ENCODE data around the gene IKZF3. TPM values are rescaled to one million over a fixed set of nuclear protein-coding genes. Genes with fewer than 3 reads are reported as not detected.

The IKZF3 gene
- total RNA-seq, 2 donors from 2014 or later = 4.8 to 5.6 TPM

DNA sequence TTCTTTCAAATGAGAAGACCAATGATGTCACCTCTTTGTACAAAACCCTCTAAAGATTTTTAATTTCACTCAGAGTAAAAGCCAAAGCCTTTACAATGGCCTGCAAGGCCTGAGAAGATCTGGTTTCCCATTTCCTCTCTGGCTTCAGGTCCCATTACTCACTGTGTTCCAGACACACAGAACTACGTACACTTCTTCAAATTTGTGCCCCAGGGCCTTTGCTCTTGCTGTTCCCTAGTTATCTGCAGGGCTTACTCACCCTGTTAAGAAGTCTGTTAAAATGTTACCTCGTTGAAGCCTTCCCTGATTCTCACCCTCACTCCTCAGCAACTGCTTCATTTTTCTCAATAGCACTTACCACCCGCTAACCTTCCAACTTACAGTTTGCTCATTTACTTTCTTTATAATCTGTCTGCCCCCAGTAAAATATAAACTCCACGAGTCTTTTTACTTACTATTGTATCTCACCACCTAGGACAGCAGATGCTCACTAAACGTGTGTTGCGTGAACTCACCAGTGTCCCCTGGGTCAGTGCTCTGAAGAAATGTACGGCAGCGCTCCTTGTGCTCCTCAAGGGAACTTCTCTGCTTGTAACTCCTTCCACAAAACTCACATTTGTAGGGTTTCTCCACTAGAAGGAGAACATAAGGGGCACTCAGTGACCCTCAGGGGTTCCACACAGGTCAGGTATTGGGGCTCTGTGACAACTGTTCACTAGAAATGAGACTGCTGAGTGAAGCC, 76.2 kb downstream of the IKZF3 start:
- H3K36me3 ChIP-seq = no peaks in the 10 kb centered on the region
- TF ChIP-seq CTCF (IDR thresholded peaks at IDR 0.05) = no peak
- DNase-seq (ENCODE audit: low spot score) = no peak

GRCh38 chr17:39787041-39787440, 77.1 kb downstream of the IKZF3 start:
- TF ChIP-seq CTCF (IDR thresholded peaks at IDR 0.05) = no peak
- Histone ChIP-seq H3K27me3 (replicated peaks; ENCODE audit: insufficient read depth) (no peaks in the 10 kb centered on the region), H3K9me3 (no peaks in the 10 kb centered on the region), H3K36me3 (no peaks in the 10 kb centered on the region), H3K27ac (no peak overlapping the region), H3K4me3 (no peak overlapping the region), H3K4me1 (ENCODE audit: control insufficient read depth in 1 of 2, low read depth in 2 of 2) (peaks cover 0 to 4% of the 10 kb centered on the region in 2 donors)
- ATAC-seq (ENCODE audit: insufficient number of reproducible peaks, low FRiP score, low read depth) (no peak), DNase-seq (ENCODE audit: low spot score) (no peak)

More for the DNA sequence above, 76.2 kb downstream of the IKZF3 start:
- ATAC-seq (ENCODE audit: insufficient number of reproducible peaks, low FRiP score, low read depth) = no peak
- Histone ChIP-seq H3K4me1 (ENCODE audit: control insufficient read depth in 1 of 2, low read depth in 2 of 2) (no peaks in the 10 kb centered on the region), H3K9me3 (no peaks in the 10 kb centered on the region), H3K27ac (no peak overlapping the region), H3K27me3 (replicated peaks; ENCODE audit: insufficient read depth) (no peaks in the 10 kb centered on the region), H3K4me3 (no peak overlapping the region)

DNA sequence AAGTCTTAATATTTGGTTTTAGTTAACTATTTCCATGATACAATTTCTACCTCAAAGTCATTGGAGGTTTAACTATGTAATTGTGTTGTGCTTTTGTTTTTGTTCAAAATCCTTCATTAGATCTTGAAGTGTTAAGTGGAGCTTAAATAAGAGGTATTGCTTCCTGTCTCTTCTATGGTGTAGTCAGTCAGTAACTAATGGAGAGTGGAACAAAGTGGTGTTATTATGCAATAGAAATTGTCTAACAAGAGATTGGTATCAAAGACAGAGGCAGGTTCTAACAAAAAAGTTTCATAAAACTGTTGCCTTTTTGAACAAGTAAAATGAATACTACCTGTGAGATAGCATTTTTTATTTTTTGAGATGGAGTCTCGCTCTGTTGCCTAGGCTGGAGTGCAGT, 81.1 kb downstream of the IKZF3 start:
- no peak for ATAC-seq (ENCODE audit: insufficient number of reproducible peaks, low FRiP score, low read depth)
- peaks cover 0 to 4% of the 10 kb centered on the region in 2 donors for H3K4me1 ChIP-seq (ENCODE audit: control insufficient read depth in 1 of 2, low read depth in 2 of 2)
- H3K36me3 ChIP-seq = no peaks in the 10 kb centered on the region
- no peak for TF ChIP-seq CTCF (IDR thresholded peaks at IDR 0.05)
- H3K9me3 ChIP-seq = no peaks in the 10 kb centered on the region
- no peak overlapping the region for H3K4me3 ChIP-seq
- no peak for DNase-seq (ENCODE audit: low spot score)
- H3K27me3 ChIP-seq (replicated peaks; ENCODE audit: insufficient read depth) = peaks cover 4% of the 10 kb centered on the region
- H3K27ac ChIP-seq = no peak overlapping the region

GRCh38 chr17:39782481-39782880, 81.6 kb downstream of the IKZF3 start:
- H3K9me3 ChIP-seq = no peaks in the 10 kb centered on the region
- H3K4me3 ChIP-seq = no peak overlapping the region
- H3K27me3 ChIP-seq (replicated peaks; ENCODE audit: insufficient read depth) = peaks cover 4% of the 10 kb centered on the region
- no peak for TF ChIP-seq CTCF (IDR thresholded peaks at IDR 0.05)
- no peak for DNase-seq (ENCODE audit: low spot score)
- ATAC-seq (ENCODE audit: insufficient number of reproducible peaks, low FRiP score, low read depth) = peak; percentile 55
- no peaks in the 10 kb centered on the region for H3K36me3 ChIP-seq
- H3K27ac ChIP-seq = no peak overlapping the region
- peaks cover 0 to 4% of the 10 kb centered on the region in 2 donors for H3K4me1 ChIP-seq (ENCODE audit: control insufficient read depth in 1 of 2, low read depth in 2 of 2)

GRCh38 chr17:39781861-39782213, 82.3 kb downstream of the IKZF3 start:
- no peaks in the 10 kb centered on the region for H3K9me3 ChIP-seq

More at GRCh38 chr17:39781861-39782213, 82.3 kb downstream of the IKZF3 start:
- TF ChIP-seq CTCF (IDR thresholded peaks at IDR 0.05) = no peak
- H3K36me3 ChIP-seq = no peaks in the 10 kb centered on the region
- ATAC-seq (ENCODE audit: insufficient number of reproducible peaks, low FRiP score, low read depth) = no peak
- no peak overlapping the region for H3K27ac ChIP-seq
- no peak for DNase-seq (ENCODE audit: low spot score)
- peaks cover 0 to 4% of the 10 kb centered on the region in 2 donors for H3K4me1 ChIP-seq (ENCODE audit: control insufficient read depth in 1 of 2, low read depth in 2 of 2)
- H3K27me3 ChIP-seq (replicated peaks; ENCODE audit: insufficient read depth) = peaks cover 4% of the 10 kb centered on the region
- H3K4me3 ChIP-seq = no peak overlapping the region

All from thoracic aorta (tissue), 2 donors.